ENCODE measurements around the gene PRPSAP2.
"Not testable (repeated sequence)": the region's sequence is repeated elsewhere in the genome, so short reads cannot be mapped to it uniquely, and the experiment has no call there.

PRPSAP2 gene

GRCh38 chr17:18889658-18890057, 31.7 kb downstream of the PRPSAP2 start:
- no peak for DNase-seq (ENCODE audit: low read depth in 2 of 2)

GRCh38 chr17:18891541-18891940, 33.6 kb downstream of the PRPSAP2 start:
- DNase-seq (ENCODE audit: low read depth in 2 of 2), result no peak

GRCh38 chr17:18896146-18896545, 38.2 kb downstream of the PRPSAP2 start:
- DNase-seq (ENCODE audit: low read depth in 2 of 2), result no peak

GRCh38 chr17:18896947-18897346, 39.0 kb downstream of the PRPSAP2 start:
- DNase-seq (ENCODE audit: low read depth in 2 of 2), result no peak

- no peak for DNase-seq (ENCODE audit: low read depth in 2 of 2)
Measured at GRCh38 chr17:18904482-18904881, 46.6 kb downstream of the PRPSAP2 start.

- DNase-seq (ENCODE audit: low read depth in 2 of 2), result no peak
Measured at GRCh38 chr17:18905226-18905625, 47.3 kb downstream of the PRPSAP2 start.

- DNase-seq (ENCODE audit: low read depth in 2 of 2), result no peak
Measured at GRCh38 chr17:18910326-18910725, 52.4 kb downstream of the PRPSAP2 start.

- DNase-seq (ENCODE audit: low read depth in 2 of 2), result no peak
Measured at GRCh38 chr17:18910881-18911280, 53.0 kb downstream of the PRPSAP2 start.

- DNase-seq (ENCODE audit: low read depth in 2 of 2), result no peak
Measured at GRCh38 chr17:18916816-18917500, 59.0 kb downstream of the PRPSAP2 start.

GRCh38 chr17:18917506-18918032, 59.6 kb downstream of the PRPSAP2 start:
- no peak for DNase-seq (ENCODE audit: low read depth in 2 of 2)

GRCh38 chr17:18919963-18920362, 62.0 kb downstream of the PRPSAP2 start:
- no peak for DNase-seq (ENCODE audit: low read depth in 2 of 2)

- no peak for DNase-seq (ENCODE audit: low read depth in 2 of 2)
Measured at GRCh38 chr17:18920911-18921441, 63.0 kb downstream of the PRPSAP2 start.

- DNase-seq (ENCODE audit: low read depth in 2 of 2), result no peak
Measured at GRCh38 chr17:18921485-18921884, 63.6 kb downstream of the PRPSAP2 start.

- DNase-seq (ENCODE audit: low read depth in 2 of 2), result no peak
Measured at GRCh38 chr17:18921912-18922451, 64.1 kb downstream of the PRPSAP2 start.

- DNase-seq (ENCODE audit: low read depth in 2 of 2), result not testable (repeated sequence)
Measured at GRCh38 chr17:18922596-18922995, 64.7 kb downstream of the PRPSAP2 start.

GRCh38 chr17:18925187-18925586, 67.3 kb downstream of the PRPSAP2 start:
- no peak for DNase-seq (ENCODE audit: low read depth in 2 of 2)

GRCh38 chr17:18928628-18929125, 70.7 kb downstream of the PRPSAP2 start:
- DNase-seq (ENCODE audit: low read depth in 2 of 2), result no peak

GRCh38 chr17:18932360-18933055, 74.6 kb downstream of the PRPSAP2 start:
- DNase-seq (ENCODE audit: low read depth in 2 of 2), result no peak

- DNase-seq (ENCODE audit: low read depth in 2 of 2), result no peak
Measured at GRCh38 chr17:18933102-18934058, 75.4 kb downstream of the PRPSAP2 start.

GRCh38 chr17:18937981-18938691, 80.2 kb downstream of the PRPSAP2 start:
- DNase-seq (ENCODE audit: low read depth in 2 of 2), result no peak

- no peak for DNase-seq (ENCODE audit: low read depth in 2 of 2)
Measured at GRCh38 chr17:18938692-18939023, 80.7 kb downstream of the PRPSAP2 start.
